SK-N-SH (cell line): ENCODE results near the gene PLEKHD1. TPM values are rescaled to one million over a fixed set of nuclear protein-coding genes. Genes with fewer than 3 reads are reported as not detected.

ENCODE experiments used
- CTCF ChIA-PET: fragments of 300-600, 350-600 bp; formaldehyde crosslinking; extraction: SDS; loops from one replicate; lab custom pipeline; 2021; lab: Yijun Ruan, JAX
- POLR2A ChIA-PET: fragments of 350-600 bp; sonication (Branson Sonifier 250); formaldehyde crosslinking; extraction: SDS; loops from one replicate; lab custom pipeline; 2020; ENCODE audit warnings: antibody characterized with exemption, inconsistent platforms; lab: Yijun Ruan, JAX
- DNase-seq: peaks from one replicate; pipeline ENCODE4 v3.0.0; 2012
- H2AFZ ChIP-seq: fragments of 200-600 bp; sonication (generic); 2 replicates; pipeline ENCODE4 v1.8.1; 2016; ENCODE audit warnings: antibody characterized with exemption, mild to moderate bottlenecking, low read depth
- H3F3A ChIP-seq: fragments of 200-600 bp; sonication (generic); replicated peaks from 2 replicates; pipeline ENCODE3; 2016; ENCODE audit warnings: antibody characterized with exemption, mild to moderate bottlenecking; ENCODE audit not compliant: insufficient read depth
- H3K27ac ChIP-seq, 2 experiments: fragments of 200-500 bp in 1 of 2; fragments of 200-600 bp in 1 of 2; sonication (Bioruptor generic) in 1 of 2; sonication (generic), shearing (Covaris generic) in 1 of 2; 2 replicates each; pipeline versions ENCODE4 v1.5.1 to v1.6.1; 2014 to 2016; ENCODE audit warnings: low read depth in 2 of 2, inconsistent platforms in 1 of 2, low read length in 1 of 2, mild to moderate bottlenecking in 1 of 2, mixed read lengths in 1 of 2
- H3K27me3 ChIP-seq: fragments of 200-600 bp; sonication (generic), shearing (Covaris generic); 2 replicates; pipeline ENCODE4 v1.6.1; 2016; ENCODE audit warnings: mixed run types; ENCODE audit not compliant: insufficient read depth
- H3K36me3 ChIP-seq, 2 experiments: fragments of 200-500 bp in 1 of 2; fragments of 200-600 bp in 1 of 2; sonication (Bioruptor generic) in 1 of 2; sonication (generic) in 1 of 2; replicated peaks in 1 of 2; 2 replicates each; pipeline versions ENCODE3 to v1.5.1; 2014 to 2016; ENCODE audit warnings: low read length in 1 of 2, mild to moderate bottlenecking in 1 of 2; ENCODE audit not compliant: insufficient read depth in 2 of 2, control insufficient read depth in 1 of 2
- H3K4me1 ChIP-seq, 2 experiments: fragments of 200-500 bp in 1 of 2; fragments of 200-600 bp in 1 of 2; sonication (Bioruptor generic) in 1 of 2; sonication (generic), shearing (Covaris generic) in 1 of 2; 2 replicates each; pipeline versions ENCODE4 v1.5.1 to v1.6.1; 2014 to 2016; ENCODE audit warnings: low read depth in 1 of 2, low read length in 1 of 2, mixed run types in 1 of 2; ENCODE audit not compliant: insufficient read depth in 2 of 2, control insufficient read depth in 1 of 2
- H3K4me2 ChIP-seq: fragments of 200-600 bp; sonication (generic), shearing (Covaris generic); 2 replicates; pipeline ENCODE4 v1.6.1; 2017; ENCODE audit warnings: mixed run types
- H3K4me3 ChIP-seq, 2 experiments: fragments of 200-500 bp in 1 of 2; fragments of 200-600 bp in 1 of 2; sonication (Bioruptor generic) in 1 of 2; sonication (generic), shearing (Covaris generic) in 1 of 2; 2 replicates each; pipeline versions ENCODE4 v1.5.1 to v1.8.1; 2014 to 2016; ENCODE audit warnings: low read depth in 2 of 2, inconsistent platforms in 1 of 2, low read length in 1 of 2, mild to moderate bottlenecking in 1 of 2, mixed read lengths in 1 of 2, moderate library complexity in 1 of 2
- H3K79me2 ChIP-seq: fragments of 200-600 bp; sonication (generic); 2 replicates; pipeline ENCODE4 v1.8.1; 2017; ENCODE audit warnings: mild to moderate bottlenecking; ENCODE audit not compliant: insufficient read depth
- H3K9ac ChIP-seq: fragments of 200-600 bp; sonication (generic); 2 replicates; pipeline ENCODE4 v1.6.1; 2017; ENCODE audit warnings: mixed run types
- H3K9me2 ChIP-seq: fragments of 200-600 bp; sonication (generic); 2 replicates; pipeline ENCODE4 v1.6.1; 2017; ENCODE audit warnings: mixed run types
- H3K9me3 ChIP-seq: fragments of 200-600 bp; sonication (generic); 2 replicates; pipeline ENCODE4 v1.6.1; 2017; ENCODE audit warnings: mixed run types, mild to moderate bottlenecking, moderate library complexity
- H4K20me1 ChIP-seq: fragments of 200-600 bp; sonication (generic); 2 replicates; pipeline ENCODE4 v1.6.1; 2017; ENCODE audit warnings: mild to moderate bottlenecking, mixed run types; ENCODE audit not compliant: insufficient read depth
- CHD2 ChIP-seq: fragments of 150-350 bp; IDR thresholded peaks from 2 replicates; pipeline ENCODE4 v1.6.1; 2018; ENCODE audit warnings: low read length; ENCODE audit not compliant: partially characterized antibody
- FOSL2 ChIP-seq: IDR thresholded peaks from 2 replicates; pipeline ENCODE4 v1.4.0; 2012; ENCODE audit warnings: low read depth, mild to moderate bottlenecking, moderate library complexity, borderline replicate concordance
- FOXJ3 ChIP-seq: sonication (generic); formaldehyde crosslinking; IDR thresholded peaks from 2 replicates; pipeline ENCODE4 v1.5.1; 2020; ENCODE audit warnings: mild to moderate bottlenecking, missing genetic modification reagents
- JUND ChIP-seq: IDR thresholded peaks from 2 replicates; pipeline ENCODE4 v1.4.0; 2012
- MXI1 ChIP-seq: IDR thresholded peaks from 2 replicates; pipeline ENCODE4 v1.6.1; 2012; ENCODE audit warnings: mild to moderate bottlenecking, low read depth, low read length, improper control_type of control experiment
- POLR2AphosphoS5 ChIP-seq: IDR thresholded peaks from 2 replicates; pipeline ENCODE4 v1.6.1; 2012; ENCODE audit warnings: low read depth, low read length
- RXRA ChIP-seq: IDR thresholded peaks from 2 replicates; pipeline ENCODE4 v1.4.0; 2012; ENCODE audit warnings: low read depth, mild to moderate bottlenecking, borderline replicate concordance
- WGBS: methylation state at CpG from one replicate; pipeline ENCODE4 v1.1.6; 2017; ENCODE audit warnings: low lambda C conversion rate; 5-methylcytosine and 5-hydroxymethylcytosine counted together
- polyA plus RNA-seq, 3 experiments: library from polyadenylated mRNA; depleted of rRNA; stranded (reverse); fragments of >200 nt; gene quantifications; 2 replicates each; pipeline ENCODE4 v1.2.3, GENCODE V29; 2012
- TF ChIP-seq, protein P1 (sequence below): IDR thresholded peaks from 2 replicates; pipeline ENCODE4 v1.6.1; 2012; ENCODE audit warnings: mild to moderate bottlenecking, low read depth, low read length, moderate library complexity
- TF ChIP-seq, protein P2 (sequence below): IDR thresholded peaks from 2 replicates; pipeline ENCODE4 v1.4.0; 2012; ENCODE audit warnings: low read depth

PLEKHD1 gene
- polyA plus RNA-seq, 1 of the 3 experiments (the other 2 are of a cell fraction), result 0.05 TPM

DNA sequence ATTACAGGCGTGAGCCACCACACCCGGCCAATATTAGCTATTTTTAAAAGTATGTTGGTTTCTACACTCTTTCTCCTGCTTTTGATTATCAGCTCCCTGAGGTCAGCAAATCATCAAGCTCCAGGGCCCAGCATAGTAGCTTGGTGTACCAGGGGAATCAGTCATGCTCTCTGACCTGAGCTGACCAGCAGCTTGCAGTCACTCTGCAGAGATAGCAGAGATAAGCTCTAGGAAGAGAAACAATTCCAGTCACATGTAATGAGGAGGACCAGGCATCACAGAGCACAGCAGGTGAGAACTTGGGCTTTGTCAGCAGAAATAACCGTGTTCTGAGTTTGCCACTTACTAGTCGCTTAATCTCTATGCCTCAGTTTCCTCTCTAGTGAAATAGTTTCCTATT, 8.5 kb downstream of the PLEKHD1 start:
- H3K9me3 ChIP-seq, result no peaks in the 10 kb centered on the region
- no peaks in the 10 kb centered on the region for H3K9me2 ChIP-seq
- ChIA-PET POLR2A (no interaction called here), CTCF (interaction anchor here (1.0 to 6.3 kb wide), 7 partner anchors 11 to 95 kb away, joined by 3 to 40 read pairs (median 4); partner anchors contain the start of genes ERH and SLC39A9)
- H3K27me3 ChIP-seq, result no peaks in the 10 kb centered on the region
- H4K20me1 ChIP-seq, result no peaks in the 10 kb centered on the region
- H3K4me2 ChIP-seq, result no peak overlapping the region
- H3K4me1 ChIP-seq, result peaks cover 0 to 11% of the 10 kb centered on the region in 2 experiments; a peak in 1 of 4 replicates
- TF ChIP-seq FOSL2, result no peak
- TF ChIP-seq, protein P1, sequence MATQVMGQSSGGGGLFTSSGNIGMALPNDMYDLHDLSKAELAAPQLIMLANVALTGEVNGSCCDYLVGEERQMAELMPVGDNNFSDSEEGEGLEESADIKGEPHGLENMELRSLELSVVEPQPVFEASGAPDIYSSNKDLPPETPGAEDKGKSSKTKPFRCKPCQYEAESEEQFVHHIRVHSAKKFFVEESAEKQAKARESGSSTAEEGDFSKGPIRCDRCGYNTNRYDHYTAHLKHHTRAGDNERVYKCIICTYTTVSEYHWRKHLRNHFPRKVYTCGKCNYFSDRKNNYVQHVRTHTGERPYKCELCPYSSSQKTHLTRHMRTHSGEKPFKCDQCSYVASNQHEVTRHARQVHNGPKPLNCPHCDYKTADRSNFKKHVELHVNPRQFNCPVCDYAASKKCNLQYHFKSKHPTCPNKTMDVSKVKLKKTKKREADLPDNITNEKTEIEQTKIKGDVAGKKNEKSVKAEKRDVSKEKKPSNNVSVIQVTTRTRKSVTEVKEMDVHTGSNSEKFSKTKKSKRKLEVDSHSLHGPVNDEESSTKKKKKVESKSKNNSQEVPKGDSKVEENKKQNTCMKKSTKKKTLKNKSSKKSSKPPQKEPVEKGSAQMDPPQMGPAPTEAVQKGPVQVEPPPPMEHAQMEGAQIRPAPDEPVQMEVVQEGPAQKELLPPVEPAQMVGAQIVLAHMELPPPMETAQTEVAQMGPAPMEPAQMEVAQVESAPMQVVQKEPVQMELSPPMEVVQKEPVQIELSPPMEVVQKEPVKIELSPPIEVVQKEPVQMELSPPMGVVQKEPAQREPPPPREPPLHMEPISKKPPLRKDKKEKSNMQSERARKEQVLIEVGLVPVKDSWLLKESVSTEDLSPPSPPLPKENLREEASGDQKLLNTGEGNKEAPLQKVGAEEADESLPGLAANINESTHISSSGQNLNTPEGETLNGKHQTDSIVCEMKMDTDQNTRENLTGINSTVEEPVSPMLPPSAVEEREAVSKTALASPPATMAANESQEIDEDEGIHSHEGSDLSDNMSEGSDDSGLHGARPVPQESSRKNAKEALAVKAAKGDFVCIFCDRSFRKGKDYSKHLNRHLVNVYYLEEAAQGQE, result no peak
- TF ChIP-seq, protein P2, sequence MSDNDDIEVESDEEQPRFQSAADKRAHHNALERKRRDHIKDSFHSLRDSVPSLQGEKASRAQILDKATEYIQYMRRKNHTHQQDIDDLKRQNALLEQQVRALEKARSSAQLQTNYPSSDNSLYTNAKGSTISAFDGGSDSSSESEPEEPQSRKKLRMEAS, result no peak
- no peak for TF ChIP-seq RXRA
- TF ChIP-seq JUND, result no peak
- TF ChIP-seq CHD2, result no peak
- TF ChIP-seq FOXJ3, result no peak
- H3K4me3 ChIP-seq, result no peak overlapping the region
- 50% methylated on average over 4 of the region's 4 CpGs for WGBS
- no peak overlapping the region for H3K9ac ChIP-seq
- DNase-seq, result no peak
- H3K27ac ChIP-seq, result no peak overlapping the region
- H3K79me2 ChIP-seq, result no peaks in the 10 kb centered on the region
- no peaks in the 10 kb centered on the region for H3F3A ChIP-seq
- H3K36me3 ChIP-seq, result no peaks in the 10 kb centered on the region
- H2AFZ ChIP-seq, result no peak overlapping the region

DNA sequence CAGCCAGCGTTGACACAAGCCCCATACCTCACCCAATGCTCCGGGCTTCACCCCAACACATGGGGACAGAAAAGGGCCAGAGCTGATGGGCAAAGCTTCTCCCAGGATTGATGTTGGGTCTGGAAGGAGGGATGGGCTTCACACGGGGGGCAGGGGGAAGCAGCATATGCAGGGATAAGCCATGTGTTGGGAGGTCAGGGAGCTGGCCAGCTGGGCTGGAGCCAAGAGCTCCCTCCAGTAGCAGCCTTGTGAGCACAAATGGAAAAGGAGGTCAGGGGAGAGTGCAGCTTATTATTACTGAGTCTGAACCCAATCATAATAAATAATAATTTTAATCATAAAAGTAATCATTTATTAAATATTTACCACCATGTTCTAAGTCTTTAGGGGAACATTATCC, 9.3 kb downstream of the PLEKHD1 start:
- H3K9me3 ChIP-seq, result no peaks in the 10 kb centered on the region
- no peaks in the 10 kb centered on the region for H3K36me3 ChIP-seq
- no peak overlapping the region for H3K4me2 ChIP-seq
- ChIA-PET CTCF (interaction anchor here (1.1 to 6.3 kb wide), 4 partner anchors 10 to 81 kb away, joined by 3 to 40 read pairs (median 6); partner anchors contain the start of gene CCDC177), POLR2A (no interaction called here)
- H3K9ac ChIP-seq, result no peak overlapping the region
- H3K27me3 ChIP-seq, result no peaks in the 10 kb centered on the region
- WGBS, result 44% methylated on average over 3 of the region's 3 CpGs
- peak; percentile 28; the same call in 1 of the 2 replicates for TF ChIP-seq MXI1
- no peak for TF ChIP-seq POLR2AphosphoS5
- no peaks in the 10 kb centered on the region for H3K79me2 ChIP-seq
- no peak overlapping the region for H2AFZ ChIP-seq
- no peak overlapping the region for H3K4me3 ChIP-seq
- H3K4me1 ChIP-seq, result peaks cover 0 to 11% of the 10 kb centered on the region in 2 experiments; a peak in 1 of 4 replicates
- no peaks in the 10 kb centered on the region for H3K9me2 ChIP-seq
- no peaks in the 10 kb centered on the region for H4K20me1 ChIP-seq
- peak; percentile 65 for DNase-seq
- H3F3A ChIP-seq, result no peaks in the 10 kb centered on the region
- no peak overlapping the region for H3K27ac ChIP-seq
